Erythroblast (primary cell): ENCODE data around the gene ITPK1.

Experiments used
- GATA1 ChIP-seq: IDR thresholded peaks from 2 replicates; pipeline ENCODE4 v1.6.1; 2011; ENCODE audit warnings: low read depth, mild to moderate bottlenecking, control low read depth, low read length, moderate library complexity
- POLR2A ChIP-seq: IDR thresholded peaks from 2 replicates; pipeline ENCODE4 v1.6.1; 2011; ENCODE audit warnings: mild to moderate bottlenecking, low read length

GRCh38 chr14:93014058-93015023 lies 101.4 kb downstream of the ITPK1 start:
- TF ChIP-seq POLR2A (no peak), GATA1 (no peak)
